Measurements from ENCODE around the gene DNAJA4.

Gene DNAJA4

GRCh38 chr15:78265752-78266224 lies 1.4 kb downstream of the DNAJA4 start:
- Histone ChIP-seq H3K27ac (no peak overlapping the region), H3K4me3 (ENCODE audit: low read depth, low read length) (no peak overlapping the region), H3K27me3 (replicated peaks) (no peaks in the 10 kb centered on the region), H3K36me3 (replicated peaks) (no peaks in the 10 kb centered on the region)
- TF ChIP-seq CTCF (IDR thresholded peaks at IDR 0.05; ENCODE audit: low read depth, low read length, missing control alignments), result no peak
- in situ Hi-C loops (cut with HindIII; ENCODE audit: low pct_ligation_motif_present, low sequenced_read_pairs), result no loop called here
- peak; percentile 65 for DNase-seq

- no peak for TF ChIP-seq CTCF (IDR thresholded peaks at IDR 0.05; ENCODE audit: low read depth, low read length, missing control alignments)
- no peak for DNase-seq
- H3K36me3 ChIP-seq (replicated peaks), result no peaks in the 10 kb centered on the region
- H3K4me3 ChIP-seq (ENCODE audit: low read depth, low read length), result no peak overlapping the region
- no peaks in the 10 kb centered on the region for H3K27me3 ChIP-seq (replicated peaks)
- no peak overlapping the region for H3K27ac ChIP-seq
- in situ Hi-C loops (cut with HindIII; ENCODE audit: low pct_ligation_motif_present, low sequenced_read_pairs), result no loop called here
Observed at GRCh38 chr15:78266229-78266628, 1.9 kb downstream of the DNAJA4 start.

GRCh38 chr15:78266806-78267205 lies 2.4 kb downstream of the DNAJA4 start:
- DNase-seq, result no peak
- in situ Hi-C loops (cut with HindIII; ENCODE audit: low pct_ligation_motif_present, low sequenced_read_pairs), result no loop called here
- Histone ChIP-seq H3K36me3 (replicated peaks) (no peaks in the 10 kb centered on the region), H3K27ac (no peak overlapping the region), H3K4me3 (ENCODE audit: low read depth, low read length) (no peak overlapping the region), H3K27me3 (replicated peaks) (no peaks in the 10 kb centered on the region)
- no peak for TF ChIP-seq CTCF (IDR thresholded peaks at IDR 0.05; ENCODE audit: low read depth, low read length, missing control alignments)

- Histone ChIP-seq H3K4me3 (ENCODE audit: low read depth, low read length) (no peak overlapping the region), H3K27ac (no peak overlapping the region), H3K27me3 (replicated peaks) (no peaks in the 10 kb centered on the region), H3K36me3 (replicated peaks) (no peaks in the 10 kb centered on the region)
- TF ChIP-seq CTCF (IDR thresholded peaks at IDR 0.05; ENCODE audit: low read depth, low read length, missing control alignments), result no peak
- DNase-seq, result no peak
- in situ Hi-C loops (cut with HindIII; ENCODE audit: low pct_ligation_motif_present, low sequenced_read_pairs), result no loop called here
Observed at GRCh38 chr15:78272316-78272715, 8.0 kb downstream of the DNAJA4 start.

GRCh38 chr15:78272776-78273175 lies 8.4 kb downstream of the DNAJA4 start:
- in situ Hi-C loops (cut with HindIII; ENCODE audit: low pct_ligation_motif_present, low sequenced_read_pairs), result no loop called here
- no peak for DNase-seq
- Histone ChIP-seq H3K4me3 (ENCODE audit: low read depth, low read length) (no peak overlapping the region), H3K36me3 (replicated peaks) (peaks cover 2% of the 10 kb centered on the region), H3K27me3 (replicated peaks) (no peaks in the 10 kb centered on the region), H3K27ac (no peak overlapping the region)
- no peak for TF ChIP-seq CTCF (IDR thresholded peaks at IDR 0.05; ENCODE audit: low read depth, low read length, missing control alignments)

- Histone ChIP-seq H3K27ac (no peak overlapping the region), H3K4me3 (ENCODE audit: low read depth, low read length) (no peak overlapping the region), H3K27me3 (replicated peaks) (no peaks in the 10 kb centered on the region), H3K36me3 (replicated peaks) (peaks cover 2% of the 10 kb centered on the region)
- no peak for DNase-seq
- in situ Hi-C loops (cut with HindIII; ENCODE audit: low pct_ligation_motif_present, low sequenced_read_pairs), result no loop called here
- no peak for TF ChIP-seq CTCF (IDR thresholded peaks at IDR 0.05; ENCODE audit: low read depth, low read length, missing control alignments)
Observed at GRCh38 chr15:78274994-78275393, 10.6 kb downstream of the DNAJA4 start.
